Measurements from ENCODE around the gene MAN2A2.

GRCh38 chr15:90871139-90871715 is 31.9 kb upstream of the MAN2A2 start:
- TF ChIP-seq CTCF (IDR thresholded peaks at IDR 0.05; ENCODE audit: insufficient read depth, low read depth, low read length) (no peak), EZH2 (IDR thresholded peaks at IDR 0.05; ENCODE audit: insufficient read depth, low read length) (no peak)
